HG02678 (cell line): ENCODE measurements around the gene ARHGAP9.
"Not testable (repeated sequence)": the region's sequence is repeated elsewhere in the genome, so short reads cannot be mapped to it uniquely, and the experiment has no call there.

Experiments used
- ATAC-seq: cut with Tn5 transposase; IDR thresholded peaks from one replicate; pipeline ENCODE4 v1.9.1; 2021; ENCODE audit warnings: mild to moderate bottlenecking, moderate library complexity; ENCODE audit not compliant: unreplicated experiment

Gene ARHGAP9

DNA sequence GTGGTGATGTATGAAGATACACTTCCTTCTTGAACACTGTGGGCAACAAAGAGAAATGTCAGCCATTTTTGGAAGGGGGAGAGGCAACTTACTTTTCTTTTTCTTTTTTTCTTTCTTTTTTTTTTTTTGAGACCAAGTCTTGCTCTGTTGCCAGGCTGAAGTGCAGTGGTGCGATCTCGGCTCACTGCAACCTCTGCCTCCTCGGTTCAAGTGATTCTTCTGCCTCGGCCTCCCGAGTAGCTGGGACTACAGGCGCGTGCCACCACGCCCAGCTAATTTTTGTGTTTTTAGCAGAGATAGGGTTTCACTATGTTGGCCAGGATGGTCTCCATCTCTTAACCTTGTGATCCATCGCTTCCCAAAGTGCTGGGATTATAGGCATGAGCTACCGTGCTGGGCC is 38.1 kb upstream of the ARHGAP9 start:
- ATAC-seq, result not testable (repeated sequence)

DNA sequence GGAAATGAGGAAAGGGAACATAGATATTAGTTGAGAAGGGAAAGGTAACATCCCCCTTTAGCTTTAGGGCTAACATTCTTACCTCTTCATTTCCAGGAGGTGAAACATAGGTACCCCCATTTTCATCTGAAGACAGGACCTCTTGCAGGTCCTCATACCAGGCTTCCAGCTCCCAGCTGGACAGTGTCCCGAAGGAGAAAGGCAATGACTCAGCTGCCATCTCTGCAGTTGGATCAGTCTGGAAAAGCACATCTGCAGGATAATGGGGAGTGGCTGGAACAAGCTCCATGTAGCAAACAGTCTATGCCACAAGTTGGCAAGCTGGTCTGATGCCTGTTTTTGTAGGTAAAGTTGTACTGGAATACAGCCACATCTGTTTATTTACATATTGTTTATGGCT is 37.5 kb upstream of the ARHGAP9 start:
- no peak for ATAC-seq

DNA sequence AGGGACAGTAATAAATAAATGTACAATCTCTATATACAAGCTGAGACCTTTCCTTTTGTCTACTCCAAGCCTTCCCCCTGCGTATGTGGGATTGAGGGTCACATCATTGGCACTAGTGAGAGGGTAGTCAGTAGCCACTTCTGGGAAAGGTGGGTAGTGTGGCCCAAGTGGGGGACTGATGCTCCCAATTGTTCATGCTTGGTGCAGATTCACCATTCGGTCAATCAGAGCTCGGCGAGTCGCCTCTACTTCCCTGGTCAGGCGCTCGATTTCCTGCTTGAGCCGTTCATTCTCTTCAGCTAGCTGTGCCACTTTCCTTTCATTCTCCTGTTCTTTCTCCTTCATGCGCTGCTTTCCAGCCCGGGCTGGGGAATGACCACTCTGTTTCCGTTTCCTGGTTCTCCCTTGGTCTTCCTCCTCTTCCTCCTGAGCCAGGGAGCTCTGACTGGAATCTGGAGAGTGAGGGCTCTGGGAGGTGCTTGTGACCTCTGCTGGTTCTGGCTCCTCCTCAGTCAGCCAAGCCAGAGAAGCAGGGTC is 37.0 kb upstream of the ARHGAP9 start:
- no peak for ATAC-seq

DNA sequence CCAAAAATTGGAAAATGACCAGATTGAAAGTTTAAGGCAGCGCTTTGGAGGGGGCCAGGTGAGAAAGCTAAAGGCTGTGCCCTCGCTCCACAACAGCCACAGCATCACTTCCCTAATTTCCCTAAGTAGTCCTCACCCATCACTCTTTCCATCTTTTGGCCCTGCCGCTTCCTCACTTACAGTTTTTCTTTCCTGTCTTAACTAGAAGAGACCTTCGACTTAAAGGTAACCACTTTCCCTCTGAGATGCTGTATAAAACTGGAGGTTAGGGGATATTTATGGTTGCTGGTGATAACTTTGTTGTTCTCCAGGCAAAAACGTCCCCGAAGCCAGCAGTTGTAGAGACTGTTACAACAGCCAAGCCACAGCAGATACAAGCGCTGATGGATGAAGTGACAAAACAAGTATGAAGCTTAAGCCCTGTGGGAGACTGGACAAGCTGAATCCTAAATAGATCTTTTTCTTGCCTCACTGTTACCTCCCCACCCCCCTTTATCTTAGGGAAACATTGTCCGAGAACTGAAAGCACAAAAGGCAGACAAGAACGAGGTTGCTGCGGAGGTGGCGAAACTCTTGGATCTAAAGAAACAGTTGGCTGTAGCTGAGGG is 36.4 kb upstream of the ARHGAP9 start:
- ATAC-seq, result no peak

DNA sequence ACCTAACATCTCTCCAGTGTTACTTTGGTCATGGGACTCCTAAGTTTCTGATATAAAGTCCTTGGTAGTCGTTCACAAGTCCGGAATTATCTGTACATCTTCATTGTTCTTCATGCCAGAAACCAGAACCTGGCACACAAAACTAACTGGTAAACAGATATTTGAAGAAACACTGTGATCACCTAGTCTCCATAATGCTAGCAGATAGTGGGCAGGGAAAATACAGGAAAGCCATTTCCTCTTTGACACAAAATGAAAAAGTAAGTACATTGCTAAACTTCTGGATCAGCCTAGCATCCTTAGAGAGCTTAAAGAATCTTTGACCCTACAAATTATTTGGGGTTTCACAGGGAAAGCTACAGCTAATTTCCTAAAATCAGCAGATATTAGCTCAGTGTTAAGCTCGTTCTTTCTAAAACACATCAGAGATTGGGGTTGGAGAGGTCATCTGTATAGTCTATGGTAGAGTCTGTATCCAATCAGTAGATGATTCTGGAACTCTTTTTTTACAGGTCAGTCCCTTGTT is 35.8 kb upstream of the ARHGAP9 start:
- ATAC-seq, result no peak

DNA sequence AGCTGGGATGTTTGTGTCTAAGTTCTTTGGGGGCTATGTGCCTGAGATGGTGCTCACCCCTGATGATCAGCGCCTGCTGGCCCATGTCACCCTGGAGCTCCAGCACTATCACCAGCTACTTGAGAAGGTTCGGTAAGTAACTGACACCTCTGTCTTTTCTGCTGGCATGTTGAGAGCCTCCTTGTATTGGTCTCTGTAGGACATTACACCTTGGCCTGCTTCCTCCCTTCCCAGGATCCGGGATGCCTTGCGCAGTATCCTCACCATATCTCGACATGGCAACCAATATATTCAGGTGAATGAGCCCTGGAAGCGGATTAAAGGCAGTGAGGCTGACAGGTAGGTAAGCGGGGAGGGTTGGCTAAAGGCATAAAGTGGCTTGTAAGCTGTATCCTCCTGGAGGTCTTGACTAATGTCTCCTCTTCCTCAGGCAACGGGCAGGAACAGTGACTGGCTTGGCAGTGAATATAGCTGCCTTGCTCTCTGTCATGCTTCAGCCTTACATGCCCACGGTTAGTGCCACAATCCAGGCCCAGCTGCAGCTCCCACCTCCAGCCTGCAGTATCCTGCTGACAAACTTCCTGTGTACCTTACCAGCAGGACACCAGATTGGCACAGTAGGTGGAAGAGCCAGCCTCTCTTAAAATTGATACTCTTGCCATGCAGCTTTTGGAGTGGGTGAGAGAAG is 35.2 kb upstream of the ARHGAP9 start:
- ATAC-seq, result no peak

DNA sequence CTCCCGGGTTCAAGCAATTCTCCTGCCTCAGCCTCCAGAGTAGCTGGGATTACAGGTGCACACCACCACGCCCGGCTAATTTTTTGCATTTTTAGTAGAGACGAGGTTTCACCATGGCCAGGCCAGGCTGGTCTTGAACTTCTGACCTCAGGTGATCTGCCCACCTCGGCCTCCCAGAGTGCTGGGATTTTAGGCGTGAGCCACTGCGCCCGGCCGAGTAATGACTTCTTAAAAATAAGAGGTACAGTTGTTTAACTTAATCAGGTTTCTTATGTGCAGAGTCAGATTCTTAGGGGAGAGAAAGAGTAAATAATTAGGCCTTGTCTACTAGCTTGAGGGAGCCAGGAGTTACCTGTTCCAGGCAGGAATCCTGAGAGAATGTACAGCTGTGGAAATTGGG is 34.6 kb upstream of the ARHGAP9 start:
- ATAC-seq, result not testable (repeated sequence)

DNA sequence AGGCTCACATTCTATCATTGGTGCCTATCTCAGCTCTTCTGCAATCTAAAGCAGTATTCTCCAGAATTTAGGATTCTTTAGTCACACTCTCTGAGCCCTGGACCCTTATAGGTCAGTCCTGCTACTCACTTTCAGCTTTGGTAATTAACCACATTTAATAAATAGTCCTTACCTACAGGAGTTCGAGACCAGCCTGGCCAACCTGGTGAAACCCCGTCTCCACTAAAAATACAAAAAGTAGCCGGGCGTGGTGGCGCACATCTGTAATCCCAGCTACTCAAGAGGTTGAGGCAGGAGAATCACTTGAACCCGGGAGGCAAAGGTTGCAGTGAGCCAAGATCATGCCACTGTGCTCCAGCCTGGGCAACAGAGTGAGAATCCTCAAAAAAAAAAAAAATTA is 34.0 kb upstream of the ARHGAP9 start:
- ATAC-seq, result not testable (repeated sequence)

DNA sequence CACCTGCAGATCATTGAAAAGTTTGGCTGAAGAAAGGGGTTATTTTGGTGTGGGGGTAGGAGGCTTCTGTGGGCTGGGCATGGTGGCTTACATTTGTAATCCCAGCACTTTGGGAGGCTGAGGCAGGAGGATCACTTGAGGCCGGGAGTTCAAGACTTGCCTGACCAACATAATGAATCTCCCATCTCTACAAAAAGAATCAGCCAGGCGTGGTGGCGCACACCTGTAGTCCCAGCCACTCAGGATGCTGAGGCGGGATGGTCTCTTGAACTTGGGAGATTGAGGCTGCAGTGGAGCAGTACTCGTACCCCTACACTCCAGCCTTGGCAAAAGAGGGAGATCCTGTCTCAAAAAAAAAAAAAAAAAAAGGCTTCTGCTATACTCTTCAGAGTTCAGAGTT is 33.6 kb upstream of the ARHGAP9 start:
- no peak for ATAC-seq

DNA sequence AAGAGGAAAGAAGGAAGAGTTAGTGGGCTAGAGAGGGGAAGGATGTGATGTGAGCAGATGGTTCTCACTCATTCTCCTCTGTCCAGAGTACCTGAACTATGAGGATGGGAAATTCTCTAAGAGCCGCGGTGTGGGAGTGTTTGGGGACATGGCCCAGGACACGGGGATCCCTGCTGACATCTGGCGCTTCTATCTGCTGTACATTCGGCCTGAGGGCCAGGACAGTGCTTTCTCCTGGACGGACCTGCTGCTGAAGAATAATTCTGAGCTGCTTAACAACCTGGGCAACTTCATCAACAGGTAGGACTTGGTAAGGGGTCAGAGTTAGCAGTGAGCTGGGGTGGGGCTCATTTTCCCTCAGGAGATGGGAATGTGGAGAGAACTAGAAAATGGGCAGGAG is 33.0 kb upstream of the ARHGAP9 start:
- no peak for ATAC-seq

DNA sequence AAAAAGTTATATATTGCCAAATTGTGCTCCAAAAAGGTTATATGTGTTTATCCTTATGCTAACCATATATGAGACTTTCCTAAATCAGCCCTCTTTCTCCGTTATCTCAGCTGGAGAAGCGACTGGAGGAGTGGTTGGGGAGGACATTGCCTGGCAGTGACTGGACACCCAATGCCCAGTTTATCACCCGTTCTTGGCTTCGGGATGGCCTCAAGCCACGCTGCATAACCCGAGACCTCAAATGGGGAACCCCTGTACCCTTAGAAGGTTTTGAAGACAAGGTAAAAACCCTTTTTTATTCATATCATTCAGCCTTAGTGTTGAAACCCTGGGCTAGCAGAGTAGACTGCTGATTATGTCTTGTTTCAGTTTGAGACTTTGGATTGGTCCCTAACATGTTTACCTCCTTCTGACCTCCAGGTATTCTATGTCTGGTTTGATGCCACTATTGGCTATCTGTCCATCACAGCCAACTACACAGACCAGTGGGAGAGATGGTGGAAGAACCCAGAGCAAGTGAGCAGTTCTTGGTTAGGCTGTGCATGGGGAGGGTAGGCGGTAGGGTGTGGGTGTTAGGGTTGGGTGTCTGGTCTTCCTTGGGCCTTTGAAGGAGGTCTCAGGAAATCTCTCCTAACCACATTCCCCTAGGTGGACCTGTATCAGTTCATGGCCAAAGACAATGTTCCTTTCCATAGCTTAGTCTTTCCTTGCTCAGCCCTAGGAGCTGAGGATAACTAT is 32.1 kb upstream of the ARHGAP9 start:
- ATAC-seq, result no peak

DNA sequence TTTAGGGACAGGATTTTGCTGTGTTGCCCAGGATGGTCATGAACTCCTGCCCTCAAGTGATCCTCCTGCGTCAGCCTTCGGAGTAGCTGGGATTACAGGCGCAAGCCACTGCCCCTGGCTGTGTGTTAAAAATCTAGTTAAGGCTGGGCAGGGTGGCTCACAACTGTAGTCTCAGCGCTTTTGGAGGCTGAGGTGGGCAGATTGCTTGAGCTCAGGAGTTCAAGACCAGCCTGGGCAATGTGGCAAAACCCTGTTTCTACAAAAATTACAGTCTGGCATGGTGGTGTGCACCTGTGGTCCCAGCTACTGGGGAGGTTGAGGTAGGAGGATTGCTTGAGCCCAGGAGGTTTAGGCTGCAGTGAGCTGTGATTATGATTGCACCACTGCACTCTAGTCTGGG is 31.5 kb upstream of the ARHGAP9 start:
- ATAC-seq, result no peak

DNA sequence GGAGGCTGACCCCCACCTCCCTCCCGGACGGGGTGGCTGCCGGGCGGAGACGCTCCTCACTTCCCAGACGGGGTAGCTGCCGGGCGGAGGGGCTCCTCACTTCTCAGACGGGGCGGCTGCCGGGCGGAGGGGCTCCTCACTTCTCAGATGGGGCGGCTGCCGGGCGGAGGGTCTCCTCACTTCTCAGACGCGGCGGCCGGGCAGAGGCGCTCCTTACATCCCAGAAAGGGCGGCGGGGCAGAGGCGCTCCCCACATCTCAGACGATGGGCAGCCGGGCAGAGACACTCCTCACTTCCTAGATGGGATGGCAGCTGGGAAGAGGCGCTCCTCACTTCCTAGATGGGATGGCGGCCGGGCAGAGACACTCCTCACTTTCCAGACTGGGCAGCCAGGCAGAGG is 28.1 kb upstream of the ARHGAP9 start:
- ATAC-seq, result not testable (repeated sequence)

DNA sequence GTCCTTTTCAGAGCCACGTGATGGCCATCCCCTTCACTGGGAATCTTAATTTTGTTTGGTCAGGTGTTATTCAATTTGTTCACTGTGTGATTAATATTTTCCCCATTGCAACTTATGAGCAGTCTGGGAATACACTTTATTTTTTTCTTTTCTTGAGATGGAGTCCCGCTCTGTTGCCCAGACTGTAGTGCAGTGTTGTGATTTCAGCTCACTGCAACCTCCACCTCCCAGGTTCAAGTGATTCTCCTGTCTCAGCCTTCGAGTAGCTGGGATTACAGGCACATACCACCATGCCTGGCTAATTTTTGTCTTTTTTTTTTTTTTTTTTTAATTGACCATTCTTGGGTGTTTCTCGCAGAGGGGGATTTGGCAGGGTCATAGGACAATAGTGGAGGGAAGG is 26.9 kb upstream of the ARHGAP9 start:
- not testable (repeated sequence) for ATAC-seq

DNA sequence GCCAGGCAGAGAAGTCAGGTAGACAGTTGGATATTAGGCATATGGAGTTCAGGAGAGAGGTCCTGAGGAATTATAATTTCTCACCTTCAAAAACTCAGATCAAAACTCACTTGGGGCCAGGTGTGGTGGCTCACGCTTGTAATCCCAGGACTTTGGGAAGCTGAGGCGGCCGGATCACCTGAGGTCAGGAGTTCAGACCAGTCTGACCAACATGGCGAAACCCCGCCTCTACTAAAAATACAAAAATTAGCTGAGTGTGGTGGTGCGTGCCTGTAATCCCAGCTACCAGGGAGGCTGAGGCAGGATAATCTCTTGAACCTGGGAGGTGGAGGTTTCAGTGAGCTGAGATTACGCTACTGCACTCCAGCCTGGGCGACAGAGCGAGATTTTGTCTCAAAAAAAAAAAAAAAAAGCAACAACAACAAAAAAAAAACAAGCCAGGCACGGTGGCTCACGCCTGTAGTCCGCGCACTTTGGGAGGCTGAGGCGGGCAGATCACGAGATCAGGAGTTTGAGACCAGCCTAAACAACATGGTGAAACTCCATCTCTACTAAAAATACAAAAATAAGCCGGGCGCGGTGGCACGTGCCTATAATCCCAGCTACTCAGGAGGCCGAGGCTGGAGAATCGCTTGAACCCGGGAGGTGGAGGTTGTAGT is 22.8 kb upstream of the ARHGAP9 start:
- ATAC-seq, result not testable (repeated sequence)

DNA sequence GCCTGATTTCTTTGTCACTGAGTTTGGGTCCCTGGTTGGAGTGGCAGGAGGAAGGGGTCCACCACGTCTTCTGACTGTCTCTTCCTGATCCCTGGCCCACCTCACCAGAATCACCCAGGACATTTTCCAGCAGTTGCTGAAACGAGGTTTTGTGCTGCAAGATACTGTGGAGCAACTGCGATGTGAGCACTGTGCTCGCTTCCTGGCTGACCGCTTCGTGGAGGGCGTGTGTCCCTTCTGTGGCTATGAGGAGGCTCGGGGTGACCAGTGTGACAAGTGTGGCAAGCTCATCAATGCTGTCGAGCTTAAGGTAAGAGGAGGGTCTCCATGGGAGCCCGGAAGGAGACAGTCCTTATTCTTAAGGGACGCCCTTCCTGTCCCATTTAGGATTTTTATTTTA is 20.5 kb upstream of the ARHGAP9 start:
- ATAC-seq, result no peak

DNA sequence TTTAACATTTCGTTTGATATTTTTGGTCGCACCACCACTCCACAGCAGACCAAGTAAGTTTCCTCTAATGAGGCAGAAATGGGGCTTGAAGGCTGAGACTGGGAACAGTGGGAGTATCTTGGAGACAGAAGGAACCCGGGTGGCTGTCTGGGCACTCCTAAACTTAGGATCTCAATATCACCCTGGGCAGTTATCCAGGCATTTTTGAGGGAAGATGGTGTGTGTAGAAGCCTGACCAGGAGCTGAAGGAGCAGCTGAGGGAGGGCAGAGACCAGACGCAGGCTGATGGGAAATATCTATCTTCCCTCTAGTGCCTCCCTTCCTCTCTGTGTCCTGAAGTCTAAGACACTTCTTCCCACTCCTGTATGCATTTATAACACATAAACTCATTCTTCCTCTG is 18.9 kb upstream of the ARHGAP9 start:
- no peak for ATAC-seq

DNA sequence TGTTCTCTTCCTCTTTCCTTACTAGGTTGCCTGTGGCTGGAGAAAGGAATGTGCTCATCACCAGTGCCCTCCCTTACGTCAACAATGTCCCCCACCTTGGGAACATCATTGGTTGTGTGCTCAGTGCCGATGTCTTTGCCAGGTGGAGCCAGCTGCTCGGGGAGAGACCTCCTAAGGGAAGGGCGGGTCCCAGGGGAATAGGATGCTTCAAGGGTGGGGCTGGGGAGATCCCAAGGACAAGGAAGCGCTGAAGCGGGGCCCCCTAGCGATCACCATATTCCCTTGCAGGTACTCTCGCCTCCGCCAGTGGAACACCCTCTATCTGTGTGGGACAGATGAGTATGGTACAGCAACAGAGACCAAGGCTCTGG is 18.5 kb upstream of the ARHGAP9 start:
- ATAC-seq, result no peak

DNA sequence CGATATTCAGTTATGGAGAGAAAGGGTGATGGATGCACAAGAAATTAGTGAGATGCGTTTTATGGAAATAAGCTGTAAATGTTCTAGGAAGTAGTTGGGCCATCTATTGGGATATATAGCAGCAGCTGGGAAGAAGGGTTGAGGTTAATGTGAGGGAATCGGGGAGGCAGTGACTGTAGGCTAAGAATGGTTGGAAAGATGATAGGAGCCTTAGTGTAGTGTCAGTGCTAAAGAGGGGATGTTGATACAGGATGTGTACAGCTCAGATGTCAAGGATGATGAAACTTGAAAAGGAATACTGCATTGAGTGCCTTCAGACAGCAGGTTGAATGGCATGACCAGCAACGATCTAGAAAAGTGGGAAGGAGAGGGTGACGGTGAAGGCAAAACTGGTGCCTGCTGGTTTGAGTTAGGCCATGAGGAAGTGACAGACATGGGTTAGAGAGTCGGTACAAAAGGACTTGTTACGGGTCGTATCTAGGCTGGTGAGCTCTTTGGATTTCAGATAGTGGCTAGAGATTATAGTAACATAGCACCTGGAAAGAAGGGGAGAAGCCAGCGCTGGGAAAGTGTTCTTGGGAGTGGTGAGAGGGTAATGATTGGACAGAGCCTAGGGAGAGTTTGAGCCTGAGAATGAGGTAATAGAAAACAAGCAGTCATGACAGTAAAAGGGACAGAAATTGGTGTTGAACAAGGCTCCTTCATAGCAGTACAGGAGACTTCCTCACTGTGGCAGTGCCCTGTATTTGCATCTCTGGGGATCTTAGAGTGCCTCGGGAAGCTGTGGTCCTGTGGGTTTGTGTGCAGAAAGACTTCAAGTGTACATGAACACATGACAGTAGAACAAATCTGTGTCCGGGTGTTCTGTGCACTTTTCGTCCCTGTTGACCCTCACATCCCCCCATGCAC is 17.8 kb upstream of the ARHGAP9 start:
- ATAC-seq, result no peak

DNA sequence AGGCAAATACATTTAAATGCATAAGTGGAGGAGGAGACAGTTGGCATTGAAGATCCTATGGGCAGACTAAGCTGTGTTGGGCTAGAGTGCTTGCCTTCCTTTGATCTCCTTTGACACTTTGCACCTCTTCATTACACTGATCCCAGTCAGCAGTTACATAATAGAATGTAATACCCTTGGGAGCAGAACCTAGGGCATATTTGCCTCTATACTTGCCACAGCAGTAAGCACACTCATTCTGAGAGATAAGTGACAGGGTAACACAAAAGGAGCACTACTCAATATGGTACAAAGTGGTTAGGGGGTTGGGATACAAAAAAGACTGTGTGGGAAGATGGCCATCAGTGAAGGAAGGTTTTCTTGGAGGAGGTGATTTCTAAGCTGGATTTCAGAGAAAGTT is 17.2 kb upstream of the ARHGAP9 start:
- ATAC-seq, result no peak
